GM21381 (cell line): Measurements from ENCODE around the gene LGALS8.
"Not testable (repeated sequence)": the region's sequence is repeated elsewhere in the genome, so short reads cannot be mapped to it uniquely, and the experiment has no call there.

Experiments used
- ATAC-seq: cut with Tn5 transposase; IDR thresholded peaks from one replicate; pipeline ENCODE4 v1.9.1; 2021; ENCODE audit warnings: mild to moderate bottlenecking, moderate library complexity; ENCODE audit not compliant: unreplicated experiment

LGALS8 gene

DNA sequence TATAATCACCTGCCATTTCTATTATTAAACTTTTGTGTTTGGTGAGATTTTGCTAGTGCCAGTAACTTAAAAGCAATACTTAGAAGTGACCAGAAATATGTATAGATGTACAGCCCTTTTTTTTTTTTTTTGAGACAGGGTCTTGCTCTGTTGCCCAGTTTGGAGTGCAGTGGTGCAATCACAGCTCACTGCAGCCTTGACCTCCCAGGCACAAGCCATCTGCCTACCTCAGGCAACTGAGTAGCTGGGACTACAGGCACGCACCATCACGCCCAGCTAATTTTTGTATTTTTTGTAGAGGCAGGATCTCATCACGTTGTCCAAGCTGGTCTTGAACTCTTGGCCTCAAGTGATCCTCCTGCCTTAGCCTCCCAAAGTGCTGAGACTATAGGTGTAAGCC is 56.6 kb downstream of the LGALS8 start:
- ATAC-seq = not testable (repeated sequence)

GRCh38 chr1:236581528-236581927 is 57.7 kb downstream of the LGALS8 start:
- ATAC-seq = no peak

DNA sequence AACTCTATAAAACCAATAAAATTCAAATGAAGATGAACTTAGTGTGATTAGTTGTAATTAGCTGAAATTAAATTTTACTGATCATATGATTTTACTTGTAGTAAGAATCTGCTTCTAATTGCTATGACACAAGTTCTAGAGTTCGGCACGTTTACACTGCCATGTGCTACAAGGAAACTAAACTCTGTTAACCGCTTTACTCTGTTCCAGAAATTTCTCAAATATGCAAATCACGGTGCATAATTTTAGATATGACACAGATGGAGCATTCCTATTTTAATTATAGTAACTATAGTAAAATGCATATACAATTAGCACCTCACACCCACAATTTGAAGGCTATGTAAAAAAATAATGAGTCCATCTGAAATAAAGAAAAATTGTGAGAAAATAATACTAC is 65.7 kb downstream of the LGALS8 start:
- no peak for ATAC-seq

GRCh38 chr1:236590553-236591150 is 66.9 kb downstream of the LGALS8 start:
- ATAC-seq = no peak

- ATAC-seq = no peak
Measured at GRCh38 chr1:236602171-236602570, 78.4 kb downstream of the LGALS8 start.
